A549 (cell line): Measurements from ENCODE around the gene HTR2B. TPM values are rescaled to one million over a fixed set of nuclear protein-coding genes. Genes with fewer than 3 reads are reported as not detected.
A peak's percentile ranks its signal among the peaks of the same experiment; 100 is the strongest.
"Not testable (repeated sequence)": the region's sequence is repeated elsewhere in the genome, so short reads cannot be mapped to it uniquely, and the experiment has no call there.

Source experiments
- ATAC-seq, 2 experiments: fragments of 200-7000 bp in 1 of 2; fragments of >200 bp in 1 of 2; cut with Nextera tagmentation in 1 of 2; cut with Tn5 transposase in 1 of 2; 3 replicates each; pipeline versions ENCODE4 v1.8.0 to v1.9.1; 2018 to 2020; ENCODE audit warnings: mild to moderate bottlenecking in 1 of 2, moderate library complexity in 1 of 2
- CTCF ChIA-PET: fragments of 300-600 bp; sonication (Branson Sonifier 250); formaldehyde crosslinking; extraction: SDS; loops from one replicate; lab custom pipeline; 2021; ENCODE audit warnings: antibody characterized with exemption, inconsistent platforms; lab: Yijun Ruan, JAX
- POLR2A ChIA-PET: fragments of 350-600 bp; formaldehyde crosslinking; extraction: SDS; loops from one replicate; lab custom pipeline; 2021; ENCODE audit warnings: antibody characterized with exemption, inconsistent platforms; lab: Yijun Ruan, JAX
- DNase-seq, 2 experiments: peaks; one replicate each; pipeline versions ENCODE4 v3.0.0 to v3.0.0-alpha.2; 2011 to 2016; ENCODE audit warnings: low read depth in 1 of 2, low spot score in 1 of 2
- FAIRE-seq: peaks from 2 replicates; lab custom pipeline; 2011; peaks lifted over from hg19 to GRCh38; lab: Jason Lieb, UNC
- H3K27ac ChIP-seq, 2 experiments: fragments of >200 bp; sonication (Bioruptor Twin); formaldehyde crosslinking; 3 replicates each; pipeline ENCODE4 v1.5.1; 2016 to 2017
- H3K4me1 ChIP-seq: fragments of >200 bp; sonication (Bioruptor Twin); formaldehyde crosslinking; 3 replicates; pipeline ENCODE4 v1.6.1; 2016
- H3K4me2 ChIP-seq: fragments of >200 bp; sonication (Bioruptor Twin); formaldehyde crosslinking; 3 replicates; pipeline ENCODE4 v1.6.1; 2016
- H3K4me3 ChIP-seq: fragments of >200 bp; sonication (Bioruptor Twin); formaldehyde crosslinking; 3 replicates; pipeline ENCODE4 v1.5.1; 2016
- H3K9me3 ChIP-seq: fragments of >200 bp; sonication (Bioruptor Twin); formaldehyde crosslinking; 3 replicates; pipeline ENCODE4 v1.6.1; 2016
- BCL3 ChIP-seq: fragments of >200 bp; sonication (Bioruptor Twin); formaldehyde crosslinking; IDR thresholded peaks from 3 replicates; pipeline ENCODE4 v1.6.1; 2016
- CBX2 ChIP-seq: fragments of 200-600 bp; sonication (generic); IDR thresholded peaks from 2 replicates; pipeline ENCODE4 v1.6.1; 2016; ENCODE audit warnings: low read depth, mild to moderate bottlenecking, borderline replicate concordance
- E2F6 ChIP-seq: IDR thresholded peaks from 2 replicates; pipeline ENCODE4 v1.6.1; 2012; ENCODE audit warnings: low read depth, borderline replicate concordance
- JUN ChIP-seq, 2 experiments: fragments of >200 bp; sonication (Bioruptor Twin); formaldehyde crosslinking; IDR thresholded peaks; 2 replicates in 1 of 2; 3 replicates in 1 of 2; pipeline ENCODE4 v1.6.1; 2016 to 2017
- KDM1A ChIP-seq: fragments of 200-600 bp; sonication (generic); IDR thresholded peaks from 2 replicates; pipeline ENCODE4 v1.6.1; 2016; ENCODE audit warnings: low read depth, mild to moderate bottlenecking
- MAFK ChIP-seq: fragments of 450-650 bp; IDR thresholded peaks from 2 replicates; pipeline ENCODE4 v1.6.1; 2014; ENCODE audit not compliant: partially characterized antibody
- MYC ChIP-seq: IDR thresholded peaks from 2 replicates; pipeline ENCODE4 v1.6.1; 2012; ENCODE audit warnings: mild to moderate bottlenecking, inconsistent platforms, low read length, improper control_type of control experiment, borderline replicate concordance
- NFE2L2 ChIP-seq: fragments of 150-350 bp; conservative IDR thresholded peaks from 2 replicates; pipeline ENCODE4 v1.6.1; 2014; ENCODE audit warnings: low read length
- NPAS2 ChIP-seq: fragments of 250-450 bp; sonication (Bioruptor Pico); IDR thresholded peaks from 2 replicates; pipeline ENCODE4 v1.8.0; 2022; ENCODE audit warnings: mild to moderate bottlenecking, moderate library complexity, borderline replicate concordance
- PBX3 ChIP-seq: IDR thresholded peaks from 2 replicates; pipeline ENCODE4 v1.6.1; 2012
- RNF2 ChIP-seq: fragments of 200-600 bp; sonication (generic); IDR thresholded peaks from 2 replicates; pipeline ENCODE4 v1.6.1; 2016; ENCODE audit warnings: low read depth, mild to moderate bottlenecking, antibody characterized with exemption, moderate library complexity, borderline replicate concordance
- TP53 ChIP-seq: fragments of 250-450 bp; sonication (Bioruptor Pico); IDR thresholded peaks from 2 replicates; pipeline ENCODE4 v1.5.0; 2021; ENCODE audit warnings: mild to moderate bottlenecking, moderate library complexity
- WGBS: methylation state at CpG from one replicate; pipeline ENCODE4 v1.1.6; 2017; ENCODE audit errors: missing lambda C conversion rate; 5-methylcytosine and 5-hydroxymethylcytosine counted together
- polyA plus RNA-seq, 4 experiments: library from polyadenylated mRNA; depleted of rRNA in 3 of 4; stranded (reverse); fragments of >200 nt; fragmentation: RNase III in 1 of 4; extraction: RNeasy Plus Mini Kit Qiagen cat#74134 plus additional on column Dnase treatment in 1 of 4; gene quantifications; 2 replicates in 3 of 4; 3 replicates in 1 of 4; pipeline ENCODE4 v1.2.3, GENCODE V29; 2011 to 2017

Gene HTR2B
- polyA plus RNA-seq, 2 of the 4 experiments (the other 2 are of a cell fraction) = 0.30 to 1.5 TPM

GRCh38 chr2:231159306-231159705 lies 34.5 kb upstream of the HTR2B start:
- no peak for ATAC-seq
- DNase-seq = no peak
- FAIRE-seq = no peak
- H3K4me1 ChIP-seq = peaks cover 20% of the 10 kb centered on the region
- H3K4me3 ChIP-seq = no peak overlapping the region
- ChIA-PET POLR2A (no interaction called here), CTCF (interaction anchor here (1.3 to 1.6 kb wide), 2 partner anchors 33 to 55 kb away, joined by 3 read pairs; no protein-coding TSS in a partner anchor)
- H3K4me2 ChIP-seq = no peak overlapping the region
- no peaks in the 10 kb centered on the region for H3K9me3 ChIP-seq
- TF ChIP-seq BCL3 (no peak), CBX2 (no peak)
- peak overlapping the region in 1 of 2 experiments; percentile 6; a peak in 2 of 6 replicates for H3K27ac ChIP-seq

GRCh38 chr2:231152800-231153557 lies 28.1 kb upstream of the HTR2B start:
- peak overlapping the region in 1 of 2 experiments; percentile 20; a peak in 1 of 6 replicates for H3K27ac ChIP-seq
- H3K4me1 ChIP-seq = no peaks in the 10 kb centered on the region
- peak; percentile 47 for TF ChIP-seq MAFK
- TF ChIP-seq NPAS2 (CRISPR knock-in tag) = no peak
- CTCF ChIA-PET = no interaction called here
- no peak overlapping the region for H3K4me2 ChIP-seq
- no peak for DNase-seq
- H3K9me3 ChIP-seq = no peaks in the 10 kb centered on the region
- H3K4me3 ChIP-seq = no peak overlapping the region
- FAIRE-seq = no peak
- WGBS = 83% methylated on average over 8 of the region's 8 CpGs
- ATAC-seq = no peak
- POLR2A ChIA-PET = no interaction called here

GRCh38 chr2:231146665-231147064 lies 21.8 kb upstream of the HTR2B start:
- H3K4me3 ChIP-seq = no peak overlapping the region
- ATAC-seq = no peak
- TF ChIP-seq TP53 (CRISPR knock-in tag) (no peak), JUN (IDR thresholded peaks at IDR 0.05) (no peak), E2F6 (no peak), NFE2L2 (no peak), MYC (no peak), RNF2 (no peak), PBX3 (no peak)
- TF ChIP-seq, all 56 proteins: peak for 0
- ChIA-PET POLR2A (no interaction called here), CTCF (no interaction called here)
- H3K27ac ChIP-seq = no peak overlapping the region
- H3K4me2 ChIP-seq = no peak overlapping the region
- WGBS = 93% methylated on average over 2 of the region's 2 CpGs
- FAIRE-seq (no peak), DNase-seq (no peak)
- H3K9me3 ChIP-seq = no peaks in the 10 kb centered on the region
- no peaks in the 10 kb centered on the region for H3K4me1 ChIP-seq

- 92% methylated on average over 6 of the region's 6 CpGs for WGBS
These were observed 20.1 kb upstream of the HTR2B start for GRCh38 chr2:231144896-231145295.

GRCh38 chr2:231140808-231141207 lies 16.0 kb upstream of the HTR2B start:
- FAIRE-seq, H3K4me1 ChIP-seq, H3K4me3 ChIP-seq, ATAC-seq, DNase-seq, H3K4me2 ChIP-seq, H3K9me3 ChIP-seq, POLR2A ChIA-PET, H3K27ac ChIP-seq: not testable (repeated sequence)
- 94% methylated on average over 8 of the region's 8 CpGs for WGBS
- CTCF ChIA-PET = interaction anchor here (0.6 to 0.7 kb wide), 2 partner anchors 289 to 379 kb away, joined by 3 to 4 read pairs; no protein-coding TSS in a partner anchor

More at GRCh38 chr2:231144896-231145295, 20.1 kb upstream of the HTR2B start:
- Histone ChIP-seq H3K27ac (no peak overlapping the region), H3K4me3 (no peak overlapping the region), H3K4me1 (no peaks in the 10 kb centered on the region), H3K4me2 (no peak overlapping the region), H3K9me3 (no peaks in the 10 kb centered on the region)
- no peak for TF ChIP-seq KDM1A
- DNase-seq = no peak
- no peak for ATAC-seq
- CTCF ChIA-PET = interaction anchor here (1.6 to 2.1 kb wide), 2 partner anchors 41 to 82 kb away, joined by 3 to 6 read pairs; no protein-coding TSS in a partner anchor
- POLR2A ChIA-PET = no interaction called here
- no peak for FAIRE-seq
